Measurements from ENCODE around the gene ATP11C. TPM values are rescaled to one million over a fixed set of nuclear protein-coding genes. Genes with fewer than 3 reads are reported as not detected.
A peak's percentile ranks its signal among the peaks of the same experiment; 100 is the strongest.

Gene ATP11C
- polyA plus RNA-seq, 1 donor (not counting 4 experiments of a cell fraction or from before 2014, with no cell fraction given), result 14.0 TPM

DNA sequence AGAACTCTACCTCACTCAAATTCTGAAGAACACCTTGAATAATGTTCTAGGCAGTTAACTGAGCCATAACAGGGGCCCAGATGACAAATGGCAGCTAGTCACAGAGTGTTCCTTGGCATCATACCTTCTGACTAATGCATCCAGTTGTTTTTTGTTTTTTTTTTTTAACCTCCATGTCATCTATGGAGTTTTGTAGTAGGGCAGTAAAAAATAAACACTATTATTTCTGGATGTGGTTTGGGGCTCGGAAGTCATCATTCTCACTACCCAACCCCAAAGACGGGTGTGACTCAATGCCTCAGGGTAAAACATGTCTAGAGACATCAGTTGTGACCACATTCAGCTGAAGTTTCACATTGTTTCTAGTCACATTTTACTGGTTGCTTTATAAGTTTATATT, 193.7 kb downstream of the ATP11C start:
- TF ChIP-seq, protein P1, sequence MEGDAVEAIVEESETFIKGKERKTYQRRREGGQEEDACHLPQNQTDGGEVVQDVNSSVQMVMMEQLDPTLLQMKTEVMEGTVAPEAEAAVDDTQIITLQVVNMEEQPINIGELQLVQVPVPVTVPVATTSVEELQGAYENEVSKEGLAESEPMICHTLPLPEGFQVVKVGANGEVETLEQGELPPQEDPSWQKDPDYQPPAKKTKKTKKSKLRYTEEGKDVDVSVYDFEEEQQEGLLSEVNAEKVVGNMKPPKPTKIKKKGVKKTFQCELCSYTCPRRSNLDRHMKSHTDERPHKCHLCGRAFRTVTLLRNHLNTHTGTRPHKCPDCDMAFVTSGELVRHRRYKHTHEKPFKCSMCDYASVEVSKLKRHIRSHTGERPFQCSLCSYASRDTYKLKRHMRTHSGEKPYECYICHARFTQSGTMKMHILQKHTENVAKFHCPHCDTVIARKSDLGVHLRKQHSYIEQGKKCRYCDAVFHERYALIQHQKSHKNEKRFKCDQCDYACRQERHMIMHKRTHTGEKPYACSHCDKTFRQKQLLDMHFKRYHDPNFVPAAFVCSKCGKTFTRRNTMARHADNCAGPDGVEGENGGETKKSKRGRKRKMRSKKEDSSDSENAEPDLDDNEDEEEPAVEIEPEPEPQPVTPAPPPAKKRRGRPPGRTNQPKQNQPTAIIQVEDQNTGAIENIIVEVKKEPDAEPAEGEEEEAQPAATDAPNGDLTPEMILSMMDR (optimal IDR thresholded peaks at IDR 0.05 in 1 of 3, IDR thresholded peaks at IDR 0.05 in 1 of 3, conservative IDR thresholded peaks at IDR 0.05 in 1 of 3; ENCODE audit: extremely low read depth in 1 of 3, insufficient read depth in 2 of 3, low read length in 3 of 3), result no peak
- no peak for TF ChIP-seq EZH2 (IDR thresholded peaks at IDR 0.05; ENCODE audit: low read length)
- H3K27ac ChIP-seq (ENCODE audit: control insufficient read depth, insufficient read depth, low read length), result peak overlapping the region; percentile 48
- FAIRE-seq, result no peak
- no peak overlapping the region for H3K9ac ChIP-seq (ENCODE audit: control insufficient read depth, extremely low read depth, insufficient read depth, low read length)
- no peak overlapping the region for H3K4me3 ChIP-seq (ENCODE audit: control insufficient read depth in 2 of 3, extremely low read depth in 1 of 3, insufficient read depth in 2 of 3, low read depth in 1 of 3, low read length in 3 of 3)
- H2AFZ ChIP-seq (ENCODE audit: control insufficient read depth, low read length), result no peak overlapping the region
- H3K79me2 ChIP-seq (ENCODE audit: control insufficient read depth, insufficient read depth, low read length), result no peaks in the 10 kb centered on the region
- peak; percentile 48 for DNase-seq (ENCODE audit: low read depth, low spot score)
- H3K4me1 ChIP-seq (ENCODE audit: control insufficient read depth, extremely low read depth, insufficient read depth, low read length), result peaks cover 17% of the 10 kb centered on the region
- no peaks in the 10 kb centered on the region for H3K27me3 ChIP-seq (ENCODE audit: control insufficient read depth, extremely low read depth, insufficient read depth, low read length)
- no peaks in the 10 kb centered on the region for H3K9me3 ChIP-seq (ENCODE audit: control insufficient read depth, low read depth, low read length)
- H3K4me2 ChIP-seq (ENCODE audit: control insufficient read depth, extremely low read depth, insufficient read depth, low read depth, low read length), result peak overlapping the region; percentile 46
- no peaks in the 10 kb centered on the region for H3K36me3 ChIP-seq (ENCODE audit: control insufficient read depth in 2 of 2, extremely low read depth in 1 of 2, insufficient read depth in 2 of 2, low read length in 2 of 2)
- no peaks in the 10 kb centered on the region for H4K20me1 ChIP-seq (ENCODE audit: control insufficient read depth, extremely low read depth, insufficient read depth, low read length)
- no peaks in the 10 kb centered on the region for H3K9me1 ChIP-seq (ENCODE audit: control insufficient read depth, extremely low read depth, insufficient read depth, low read length)
- dilution Hi-C loops (cut with MboI; ENCODE audit: extremely low pct_ligation_motif_present, low sequenced_read_pairs), result no loop called here

DNA sequence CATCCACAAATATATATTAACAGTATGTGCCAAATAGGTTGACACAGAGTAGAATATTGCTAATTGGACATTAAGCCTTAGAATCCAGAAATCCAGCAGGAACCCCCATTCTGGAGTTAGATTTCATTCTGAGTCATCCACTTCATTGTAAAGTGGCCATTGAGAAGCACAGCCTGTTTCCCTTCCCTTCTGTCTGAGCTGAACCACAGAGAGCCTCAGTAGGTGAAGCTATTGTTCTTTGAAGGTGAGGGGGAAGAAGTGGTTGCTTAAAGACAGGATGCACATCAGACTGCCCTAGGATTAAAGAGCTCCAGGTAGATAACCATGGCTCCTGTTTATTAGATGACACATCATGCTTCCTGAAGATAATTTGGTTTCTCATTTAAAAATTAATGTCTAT, 194.3 kb downstream of the ATP11C start:
- no peak overlapping the region for H3K4me3 ChIP-seq (ENCODE audit: control insufficient read depth in 2 of 3, extremely low read depth in 1 of 3, insufficient read depth in 2 of 3, low read depth in 1 of 3, low read length in 3 of 3)
- H3K27ac ChIP-seq (ENCODE audit: control insufficient read depth, insufficient read depth, low read length), result peak overlapping the region; percentile 48
- H3K79me2 ChIP-seq (ENCODE audit: control insufficient read depth, insufficient read depth, low read length), result no peaks in the 10 kb centered on the region
- DNase-seq (ENCODE audit: low read depth, low spot score) (no peak), FAIRE-seq (no peak)
- H3K9ac ChIP-seq (ENCODE audit: control insufficient read depth, extremely low read depth, insufficient read depth, low read length), result no peak overlapping the region
- H3K9me3 ChIP-seq (ENCODE audit: control insufficient read depth, low read depth, low read length), result no peaks in the 10 kb centered on the region
- TF ChIP-seq, protein P1 (optimal IDR thresholded peaks at IDR 0.05 in 1 of 3, IDR thresholded peaks at IDR 0.05 in 1 of 3, conservative IDR thresholded peaks at IDR 0.05 in 1 of 3; ENCODE audit: extremely low read depth in 1 of 3, insufficient read depth in 2 of 3, low read length in 3 of 3), result no peak
- no peak for TF ChIP-seq EZH2 (IDR thresholded peaks at IDR 0.05; ENCODE audit: low read length)
- H3K4me2 ChIP-seq (ENCODE audit: control insufficient read depth, extremely low read depth, insufficient read depth, low read depth, low read length), result peak overlapping the region; percentile 46
- dilution Hi-C loops (cut with MboI; ENCODE audit: extremely low pct_ligation_motif_present, low sequenced_read_pairs), result no loop called here
- H3K9me1 ChIP-seq (ENCODE audit: control insufficient read depth, extremely low read depth, insufficient read depth, low read length), result no peaks in the 10 kb centered on the region
- no peaks in the 10 kb centered on the region for H4K20me1 ChIP-seq (ENCODE audit: control insufficient read depth, extremely low read depth, insufficient read depth, low read length)
- H3K27me3 ChIP-seq (ENCODE audit: control insufficient read depth, extremely low read depth, insufficient read depth, low read length), result no peaks in the 10 kb centered on the region
- peaks cover 17% of the 10 kb centered on the region for H3K4me1 ChIP-seq (ENCODE audit: control insufficient read depth, extremely low read depth, insufficient read depth, low read length)
- no peak overlapping the region for H2AFZ ChIP-seq (ENCODE audit: control insufficient read depth, low read length)
- H3K36me3 ChIP-seq (ENCODE audit: control insufficient read depth in 2 of 2, extremely low read depth in 1 of 2, insufficient read depth in 2 of 2, low read length in 2 of 2), result no peaks in the 10 kb centered on the region

Data from keratinocyte (primary cell).